HG03354 (cell line): ENCODE results near the gene EYA2.
"Not testable (repeated sequence)": the region's sequence is repeated elsewhere in the genome, so short reads cannot be mapped to it uniquely, and the experiment has no call there.

Experiments
- ATAC-seq: cut with Tn5 transposase; IDR thresholded peaks from one replicate; pipeline ENCODE4 v1.9.1; 2021; ENCODE audit warnings: mild to moderate bottlenecking; ENCODE audit not compliant: unreplicated experiment, poor library complexity, severe bottlenecking

EYA2 gene

DNA sequence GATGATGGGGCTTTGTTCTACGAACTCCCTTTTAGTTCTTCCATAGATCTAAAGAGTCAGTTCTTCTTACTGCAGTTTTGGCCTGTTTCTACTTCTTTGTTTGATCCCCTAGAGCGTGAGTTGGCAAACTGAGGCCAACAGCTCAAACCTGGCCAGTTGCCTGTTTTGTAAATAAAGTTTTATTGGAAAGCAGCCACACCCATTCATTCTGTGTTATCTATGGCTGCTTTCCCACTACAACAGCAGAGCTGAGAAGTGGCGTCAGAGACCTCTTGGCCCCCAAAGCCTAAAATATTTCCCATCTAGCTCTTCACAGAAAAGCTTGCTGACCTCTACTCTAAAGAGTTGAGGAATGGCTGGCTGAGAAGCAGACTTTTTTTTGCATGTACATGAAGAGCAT, 52.2 kb downstream of the EYA2 start:
- no peak for ATAC-seq

DNA sequence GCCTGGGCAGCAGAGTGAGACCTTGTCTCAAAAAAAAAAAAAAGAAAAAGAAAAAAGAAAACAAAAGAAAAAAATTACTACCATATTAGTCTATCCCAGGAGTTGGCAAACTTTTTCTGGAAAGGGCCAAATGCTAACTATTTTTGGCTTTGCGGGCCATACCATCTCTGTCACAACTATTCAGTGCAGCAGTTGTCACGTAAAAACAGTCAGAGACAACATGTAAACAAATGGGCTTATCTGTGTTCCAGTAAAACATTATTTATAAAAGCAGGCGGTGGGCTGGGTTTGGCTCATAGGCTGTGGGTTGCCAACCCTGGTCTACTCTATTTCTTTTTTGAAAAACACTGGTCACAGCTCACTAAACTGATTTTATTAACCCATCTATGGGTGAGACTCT, 53.4 kb downstream of the EYA2 start:
- no peak for ATAC-seq

DNA sequence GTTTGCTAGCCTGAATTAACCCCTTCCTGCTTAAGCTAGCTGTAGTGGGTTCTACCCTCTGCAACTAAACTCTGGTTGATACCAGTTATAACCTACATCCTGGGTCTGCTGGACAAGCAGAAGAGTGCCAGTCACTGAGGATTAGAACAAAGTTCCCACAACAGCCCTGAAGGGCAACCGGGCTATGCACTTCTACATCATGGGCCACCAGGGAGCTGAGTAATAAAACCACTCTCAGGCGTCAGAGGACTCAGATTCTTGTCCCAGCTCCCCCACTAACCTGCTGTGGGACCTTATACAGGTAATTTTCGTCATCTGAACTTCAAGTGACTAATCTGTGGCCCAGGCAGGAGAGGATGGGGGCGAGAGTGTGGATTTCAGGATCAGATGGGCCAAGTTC, 56.8 kb downstream of the EYA2 start:
- ATAC-seq = no peak

DNA sequence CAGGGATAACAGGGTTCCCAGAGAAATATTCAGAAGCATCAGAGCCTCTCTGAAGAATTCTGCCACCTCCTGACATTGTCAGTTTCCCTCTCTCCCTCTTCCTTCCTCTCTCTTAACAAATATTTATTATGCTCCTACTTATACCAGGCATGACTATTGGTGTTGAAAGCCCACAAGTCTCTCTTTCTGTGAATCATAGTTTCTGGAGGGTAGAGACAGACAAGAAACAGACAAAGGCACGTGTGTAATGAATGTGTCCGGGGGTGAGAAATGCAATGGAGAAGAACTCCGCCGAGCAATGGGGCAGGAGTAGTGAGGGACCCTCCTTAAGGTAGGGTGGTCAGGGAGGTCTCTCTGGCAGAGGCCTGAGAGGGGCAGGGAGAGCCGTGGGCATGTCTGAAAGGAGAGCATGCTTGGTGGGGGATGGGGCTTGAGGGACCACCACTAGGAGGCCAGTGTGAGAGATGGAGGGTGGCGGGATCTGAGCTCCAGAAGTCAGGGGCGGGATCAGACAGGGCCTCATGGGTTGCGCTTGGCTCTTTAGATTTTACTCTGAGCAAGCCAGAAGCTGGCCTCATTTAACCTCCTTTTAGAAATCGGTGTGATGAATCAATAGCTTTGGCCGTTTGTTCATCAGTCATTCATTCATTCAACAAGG, 57.3 kb downstream of the EYA2 start:
- no peak for ATAC-seq

DNA sequence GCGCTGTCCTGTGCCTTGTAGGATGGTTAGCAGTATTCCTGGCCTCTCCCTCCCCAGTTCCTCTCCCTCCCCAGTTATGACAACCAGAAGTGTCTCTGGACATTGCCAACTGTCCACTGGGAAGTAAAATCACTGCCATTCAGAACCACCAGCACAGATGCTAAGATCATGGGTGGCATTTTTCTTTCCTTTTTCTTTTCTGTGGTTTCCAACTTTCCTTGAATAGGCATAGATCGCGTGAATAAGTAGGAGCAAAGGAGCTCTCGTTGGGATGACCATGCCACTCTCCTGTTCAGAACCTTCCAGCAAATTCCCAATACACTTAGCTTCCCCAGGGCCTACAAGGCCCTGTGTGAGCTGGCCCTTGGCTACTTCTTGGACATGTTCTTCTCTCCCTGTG, 59.0 kb downstream of the EYA2 start:
- ATAC-seq = no peak

DNA sequence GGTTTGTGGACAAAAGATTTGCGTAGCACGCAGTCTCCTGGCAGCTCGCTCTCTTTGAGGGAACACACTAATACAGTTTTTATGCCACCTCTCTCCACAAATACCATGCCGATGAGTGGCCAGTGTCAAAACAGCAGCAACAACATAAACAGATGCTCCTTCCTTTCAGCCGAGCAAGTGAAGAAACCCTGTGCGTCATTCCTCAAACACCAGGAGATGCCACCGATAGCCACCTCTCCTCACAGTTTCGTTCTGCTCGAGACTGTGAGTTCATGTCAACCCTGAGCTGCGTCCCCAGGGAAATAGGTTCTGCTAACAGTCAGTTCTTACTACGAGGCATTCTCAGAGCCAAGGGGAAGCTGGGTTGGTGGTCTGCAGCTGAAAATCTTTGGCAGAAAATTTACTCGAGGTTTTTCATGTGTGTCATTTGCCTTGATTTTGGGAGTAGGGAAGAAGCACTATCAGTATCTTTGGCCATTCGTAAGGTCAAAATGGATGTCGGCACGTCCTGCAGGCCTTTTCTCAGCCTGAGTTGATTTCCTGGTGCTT, 59.9 kb downstream of the EYA2 start:
- ATAC-seq = no peak

DNA sequence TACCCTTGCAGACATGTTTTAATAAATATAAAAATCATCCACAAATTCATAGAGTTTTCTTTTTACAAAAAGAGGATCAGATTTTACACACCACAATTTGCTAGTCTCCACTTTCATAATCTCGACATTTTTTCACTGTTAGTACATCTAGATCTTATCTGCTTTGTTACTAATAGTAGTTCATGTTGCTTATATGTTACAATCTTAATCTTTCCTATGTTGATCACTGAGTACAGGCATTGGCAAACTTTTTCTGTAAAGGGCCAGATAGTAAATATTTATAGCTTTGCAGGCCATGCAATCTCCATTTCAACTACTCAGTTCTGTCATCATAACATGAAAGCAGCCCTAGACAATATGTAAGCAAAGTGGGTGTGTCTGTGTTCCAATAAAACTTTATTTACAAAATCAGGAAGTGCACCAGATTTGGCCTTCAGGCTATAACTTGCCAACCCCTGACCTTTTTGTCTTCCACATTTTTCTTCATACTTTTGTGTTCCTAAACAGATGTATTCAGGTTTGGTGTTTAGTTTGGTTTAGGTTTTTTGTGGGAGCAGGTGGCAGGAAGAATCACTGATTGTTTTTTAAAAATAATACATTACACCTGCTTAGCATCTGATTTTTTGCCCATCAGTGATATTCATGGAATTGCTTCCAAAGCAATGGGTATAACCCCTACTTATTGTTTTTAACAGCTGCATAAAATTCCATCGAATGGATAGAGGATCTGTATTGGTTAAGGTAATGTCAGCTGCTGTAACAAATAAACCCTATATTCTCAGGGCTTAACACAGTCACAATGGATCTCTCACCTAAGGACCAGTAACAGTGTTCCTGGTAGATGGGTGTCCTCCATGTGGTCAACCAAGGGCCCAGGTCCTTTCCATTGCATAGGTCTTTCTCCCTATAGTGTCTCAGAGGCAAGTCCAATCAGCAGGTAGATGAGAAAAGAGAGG, 61.2 kb downstream of the EYA2 start:
- ATAC-seq = no peak

DNA sequence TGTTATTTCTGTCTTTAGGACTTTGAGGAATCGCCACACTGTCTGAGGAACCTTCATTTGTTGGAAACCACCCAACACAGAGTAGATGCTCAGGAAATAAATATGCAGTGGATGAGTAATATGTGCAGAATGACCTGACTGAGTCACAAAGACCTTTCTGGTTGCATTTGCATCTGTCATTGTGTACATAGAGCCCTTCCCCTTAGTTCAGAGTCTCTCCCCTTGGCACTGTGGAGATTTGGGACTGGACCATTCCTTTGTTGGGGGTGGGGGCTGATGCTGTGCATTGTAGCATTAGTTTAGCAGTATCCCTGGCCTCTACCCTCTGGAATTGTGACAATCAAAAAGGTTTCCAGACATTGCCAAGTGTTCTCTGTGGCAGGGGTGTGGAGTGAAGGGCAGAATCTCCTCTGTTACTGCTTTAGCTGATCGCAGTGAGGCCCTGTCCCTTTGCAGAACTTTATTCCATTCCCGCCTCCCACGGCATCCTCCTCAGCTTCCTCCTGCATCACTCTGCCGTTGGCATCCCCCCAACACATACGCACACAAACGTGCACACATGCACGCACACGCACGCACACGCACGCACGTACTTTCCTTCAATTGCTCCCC, 64.5 kb downstream of the EYA2 start:
- ATAC-seq = no peak

DNA sequence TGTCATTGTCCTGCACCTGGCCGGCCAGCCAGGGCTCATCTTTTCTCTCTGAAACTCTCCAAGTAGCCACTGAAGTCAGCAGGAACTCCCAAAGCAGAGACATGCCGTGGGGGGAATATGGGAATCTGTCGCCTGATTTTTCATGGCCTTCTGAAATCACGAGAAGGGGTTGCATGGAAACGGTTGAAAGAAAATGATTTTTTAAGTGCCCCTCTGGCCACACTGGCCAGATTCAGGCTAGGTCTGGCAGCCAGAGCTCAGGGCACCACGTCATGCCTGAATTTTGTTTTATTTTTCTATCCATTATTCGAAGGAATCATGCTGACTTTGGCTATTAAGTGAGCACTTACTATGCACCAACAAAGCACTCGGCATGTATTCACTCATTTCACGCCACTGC, 65.2 kb downstream of the EYA2 start:
- no peak for ATAC-seq

DNA sequence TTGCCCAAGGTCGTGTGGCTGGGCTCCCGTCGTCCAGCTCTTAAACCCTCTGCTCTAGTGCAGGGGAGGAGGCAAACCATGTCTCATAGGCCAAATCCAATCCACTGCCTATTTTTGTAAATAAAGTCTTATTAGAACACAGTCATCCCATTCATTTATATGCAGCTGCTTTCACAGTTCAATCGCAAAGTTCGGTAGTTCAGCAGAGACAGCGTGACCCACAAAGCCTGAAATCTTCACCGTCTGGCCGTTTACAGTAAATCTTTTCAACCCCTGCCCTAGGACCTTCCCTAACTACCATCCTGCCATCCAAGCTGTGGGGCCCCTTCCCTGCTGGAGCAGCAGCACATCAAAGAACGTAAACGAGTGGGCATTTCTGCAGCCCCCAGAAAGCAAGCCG, 65.9 kb downstream of the EYA2 start:
- ATAC-seq = no peak

DNA sequence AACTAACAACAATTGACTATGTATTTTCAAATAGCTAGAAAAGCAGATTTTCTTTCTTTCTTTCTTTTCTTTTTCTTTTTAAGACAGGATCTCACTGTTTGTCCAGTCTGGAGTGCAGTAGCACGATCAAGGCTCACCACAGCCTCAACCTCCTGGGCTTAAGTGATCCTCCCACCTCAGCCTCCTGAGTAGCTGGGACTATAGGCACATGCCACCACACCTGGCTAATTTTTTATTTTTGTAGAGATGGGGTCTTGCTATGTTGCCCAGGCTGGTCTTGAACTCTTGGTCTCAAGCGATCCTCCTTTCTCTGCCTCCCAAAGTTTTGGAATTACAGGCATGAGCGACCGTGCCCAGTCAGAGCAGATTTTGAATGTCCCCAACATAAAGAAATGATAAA, 67.3 kb downstream of the EYA2 start:
- ATAC-seq = not testable (repeated sequence)

DNA sequence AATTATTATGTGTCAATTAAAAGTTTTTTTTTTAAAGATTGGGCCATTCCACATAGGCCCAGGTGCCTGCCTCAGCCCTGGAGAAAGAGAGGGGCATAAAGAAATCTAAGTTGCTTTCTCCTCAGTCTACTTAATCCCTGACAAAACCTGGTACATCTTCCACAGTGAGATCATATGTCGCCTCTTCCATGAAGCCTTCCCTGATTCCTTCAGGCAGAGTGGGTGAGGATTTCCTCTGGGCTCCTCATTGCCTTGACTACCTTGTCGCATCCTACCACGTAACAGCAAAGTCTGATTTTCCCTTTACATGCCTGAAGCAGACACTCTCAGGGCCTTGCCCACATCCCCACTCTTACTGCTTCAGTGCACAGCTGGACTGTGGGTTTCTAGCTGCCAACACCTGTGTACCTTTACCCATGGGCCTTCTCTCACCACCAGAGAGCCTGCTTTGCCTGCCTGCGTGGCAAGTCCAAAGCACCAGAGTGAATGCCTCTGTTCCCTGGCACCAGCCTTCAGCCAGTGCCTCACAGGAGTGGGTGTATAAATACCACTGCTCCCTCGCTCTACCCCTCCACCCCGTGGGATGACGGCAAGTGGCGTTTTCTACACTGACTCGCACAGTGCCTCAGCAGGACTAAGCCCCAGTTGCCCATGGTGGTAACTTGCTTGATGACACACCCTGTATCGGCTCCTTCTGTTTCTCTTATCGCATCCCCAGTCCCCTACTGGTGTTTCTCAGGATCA, 68.0 kb downstream of the EYA2 start:
- ATAC-seq = no peak

DNA sequence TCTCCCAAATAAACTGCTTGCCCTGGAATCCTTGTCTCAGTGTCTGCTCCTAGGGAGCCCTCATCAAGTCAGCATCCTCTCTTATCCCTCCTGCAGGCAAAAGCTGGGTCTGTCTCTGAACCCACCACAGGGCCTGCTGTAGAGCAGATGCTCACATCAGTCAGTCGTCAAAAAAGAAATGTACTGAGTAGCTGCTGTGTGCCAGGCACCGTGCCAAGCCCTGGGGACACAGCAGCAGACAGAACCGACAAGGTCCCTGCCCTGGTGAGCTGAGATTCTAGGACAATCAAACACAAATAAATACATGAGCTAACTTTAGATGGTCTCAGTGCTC, 68.5 kb downstream of the EYA2 start:
- ATAC-seq = no peak

DNA sequence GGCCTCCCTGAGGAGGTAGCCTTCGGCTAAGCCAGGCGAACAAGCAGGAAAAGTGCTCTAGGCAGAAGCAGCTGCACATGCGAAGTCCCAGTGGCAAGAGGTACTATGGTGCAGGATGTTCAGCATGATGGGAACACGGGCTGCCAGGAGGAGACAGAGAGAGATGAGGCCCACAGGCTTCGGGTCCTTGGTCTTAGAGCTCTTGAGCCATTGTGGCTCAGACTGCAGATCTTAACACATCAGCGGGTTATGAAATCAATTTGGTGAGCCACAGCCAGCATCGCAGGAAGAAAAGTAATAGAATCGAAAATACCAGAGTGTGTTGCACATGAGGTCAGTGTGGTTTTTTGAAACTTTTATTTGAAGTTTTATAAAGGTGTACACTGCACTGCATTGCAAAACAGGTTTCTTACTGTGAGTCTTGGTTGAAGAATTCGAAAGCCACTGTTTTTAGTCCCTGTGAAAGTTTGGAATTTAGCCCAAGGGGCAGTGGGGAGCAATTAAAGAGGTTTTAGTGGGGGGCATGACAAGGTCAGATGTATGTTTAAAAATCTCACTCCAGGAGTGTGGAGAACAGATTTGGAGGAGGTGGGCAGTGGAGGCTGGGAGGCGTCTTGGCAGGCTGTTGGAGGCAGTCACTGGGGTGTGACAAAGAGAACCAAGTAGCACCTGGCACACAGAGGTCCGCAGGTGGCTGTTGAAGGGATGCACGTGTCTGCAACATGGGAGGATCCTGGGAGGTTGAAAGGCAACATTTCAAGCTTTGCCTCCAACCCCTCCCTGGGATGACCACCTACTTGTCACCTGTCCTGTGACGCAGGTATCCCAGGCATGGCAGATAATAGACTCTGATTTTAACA, 69.3 kb downstream of the EYA2 start:
- ATAC-seq = no peak

DNA sequence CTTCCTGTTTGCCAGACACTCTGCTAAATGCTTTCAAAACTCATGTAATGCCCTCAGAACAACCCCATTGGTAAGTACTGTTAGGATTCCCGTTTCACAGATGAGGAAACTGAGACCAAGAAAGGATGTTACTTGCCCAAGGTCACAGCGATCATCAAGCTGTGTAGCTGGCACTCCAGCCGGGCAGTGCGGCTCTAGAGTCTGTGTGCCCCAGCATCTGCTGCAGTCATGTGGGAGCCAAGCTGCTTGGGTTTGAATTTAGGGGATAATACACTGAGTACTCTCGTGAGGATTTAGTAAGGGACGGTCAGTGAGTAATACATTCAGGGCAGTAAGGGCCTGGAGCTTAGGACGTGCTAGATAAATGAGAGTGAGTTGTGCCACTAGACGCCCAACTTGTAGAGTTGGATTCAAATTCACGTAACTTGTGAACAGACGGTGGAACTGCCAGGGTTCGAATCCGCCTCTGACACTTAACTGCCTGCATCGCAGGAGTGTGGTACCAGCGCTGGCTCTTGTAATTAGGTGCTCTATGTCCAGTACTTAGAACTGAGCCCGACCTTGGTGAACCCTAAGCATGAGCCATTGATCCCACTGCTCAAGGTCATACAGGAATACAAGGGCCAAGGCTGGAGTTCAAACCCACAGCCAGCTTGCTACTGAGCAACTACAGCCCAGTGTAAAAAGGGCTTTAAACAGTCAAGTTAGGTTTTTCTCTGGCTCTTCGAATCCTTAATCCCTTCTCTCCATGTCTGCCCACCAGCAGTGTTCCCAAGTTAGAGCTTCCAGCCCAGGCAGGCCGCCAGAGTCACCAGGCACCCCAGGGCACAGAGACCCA, 70.2 kb downstream of the EYA2 start:
- ATAC-seq = no peak

DNA sequence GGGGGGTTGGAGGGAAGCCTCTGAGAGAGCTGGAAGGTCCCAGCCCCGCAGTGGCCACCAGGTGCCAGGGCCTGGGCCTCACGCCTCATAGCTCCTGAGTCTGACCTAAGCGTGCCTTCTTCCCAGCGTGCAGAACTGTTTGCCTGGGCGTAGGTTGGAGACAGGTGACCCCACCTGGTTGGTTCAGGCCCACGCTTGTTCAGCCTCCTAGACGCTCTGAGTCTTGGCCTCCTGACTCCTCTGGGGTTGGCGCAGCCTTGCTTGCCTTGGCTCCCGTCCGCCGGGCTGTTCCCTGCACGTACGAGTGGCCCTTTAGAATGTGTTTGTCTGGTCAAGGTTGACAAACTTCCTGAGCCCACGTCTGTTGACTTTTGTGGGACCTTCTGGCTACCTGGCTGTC, 70.8 kb downstream of the EYA2 start:
- ATAC-seq = no peak

DNA sequence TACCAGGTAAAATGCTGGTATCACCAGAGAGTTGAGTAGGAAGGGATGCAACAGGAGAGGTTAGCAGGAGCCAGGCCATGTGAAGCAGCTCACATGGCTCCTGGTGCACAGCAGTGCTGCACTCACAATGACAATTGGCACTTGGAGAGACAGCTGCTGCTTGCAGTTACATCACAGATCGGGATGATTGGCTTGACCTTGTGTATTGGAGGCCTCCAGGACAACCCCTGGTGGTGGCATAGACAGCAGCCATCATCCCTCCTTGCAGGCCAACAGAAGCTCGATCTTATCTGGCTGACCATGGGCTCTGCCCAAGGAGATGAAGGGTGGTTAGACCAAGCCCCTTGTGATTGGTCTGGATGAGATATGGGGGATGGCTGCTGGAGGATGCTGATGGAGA, 73.0 kb downstream of the EYA2 start:
- ATAC-seq = no peak

DNA sequence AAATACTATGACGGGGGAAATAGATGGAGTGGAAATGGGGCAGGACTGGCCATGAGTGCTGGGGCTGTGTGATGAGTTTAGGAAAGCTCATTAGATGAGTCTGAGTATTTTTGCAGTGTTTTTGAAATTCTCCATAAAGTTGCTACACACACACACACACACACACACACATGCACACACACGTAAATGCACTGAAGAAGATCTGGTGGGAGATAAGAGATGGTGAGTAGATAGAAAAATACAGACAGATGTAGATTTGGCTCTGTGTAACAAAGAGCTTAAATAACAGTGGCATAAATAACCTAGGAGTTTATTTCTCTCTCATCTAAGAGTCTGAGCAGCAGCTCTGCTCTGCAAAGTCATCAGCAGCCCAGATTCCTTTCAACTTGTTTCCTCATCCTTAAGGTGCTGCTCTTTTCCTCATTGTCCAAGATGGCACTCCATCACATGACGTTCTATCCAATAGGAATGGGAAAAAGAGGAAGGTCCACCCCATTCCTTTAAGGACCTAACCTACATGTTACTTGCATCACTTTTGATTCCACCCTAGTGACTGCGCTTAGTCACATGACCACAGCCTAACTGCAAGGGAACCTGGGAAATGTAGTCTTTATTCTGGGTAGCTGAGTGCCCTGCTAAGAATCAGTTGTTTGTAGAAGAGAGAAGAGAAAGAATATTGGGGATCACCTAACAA, 76.4 kb downstream of the EYA2 start:
- no peak for ATAC-seq
